Kidney tubule cell (primary cell): ENCODE data around the gene CCDC112.
"Not testable (repeated sequence)": the region's sequence is repeated elsewhere in the genome, so short reads cannot be mapped to it uniquely, and the experiment has no call there.

Source experiments
- DNase-seq: peaks from one replicate; pipeline ENCODE4 v3.0.0-alpha.2; 2018; ENCODE audit warnings: low spot score

CCDC112 gene

GRCh38 chr5:115296124-115297022 lies at the start of gene CCDC112:
CCDC112 (minus strand) TSS chr5:115296654; CDS start chr5:115296543, 111 bp downstream.
- DNase-seq = peak; percentile 82

GRCh38 chr5:115345344-115345743 lies 48.9 kb upstream of the CCDC112 start:
- no peak for DNase-seq

- peak; percentile 56 for DNase-seq
These were observed 47.4 kb upstream of the CCDC112 start for GRCh38 chr5:115343855-115344254.

- DNase-seq = no peak
These were observed 46.3 kb upstream of the CCDC112 start for GRCh38 chr5:115342590-115343377.

GRCh38 chr5:115341745-115342144 lies 45.3 kb upstream of the CCDC112 start:
- DNase-seq = no peak

GRCh38 chr5:115338851-115339250 lies 42.4 kb upstream of the CCDC112 start:
- no peak for DNase-seq

- no peak for DNase-seq
These were observed 41.4 kb upstream of the CCDC112 start for GRCh38 chr5:115337882-115338281.

- DNase-seq = no peak
These were observed 40.5 kb upstream of the CCDC112 start for GRCh38 chr5:115336964-115337363.

GRCh38 chr5:115336201-115336720 lies 39.8 kb upstream of the CCDC112 start:
- DNase-seq = no peak

GRCh38 chr5:115335301-115335700 lies 38.8 kb upstream of the CCDC112 start:
- DNase-seq = no peak

- DNase-seq = no peak
These were observed 36.7 kb upstream of the CCDC112 start for GRCh38 chr5:115333164-115333563.

- DNase-seq = no peak
These were observed 34.4 kb upstream of the CCDC112 start for GRCh38 chr5:115330830-115331229.

- DNase-seq = no peak
These were observed 33.0 kb upstream of the CCDC112 start for GRCh38 chr5:115329475-115329874.

- not testable (repeated sequence) for DNase-seq
These were observed 32.3 kb upstream of the CCDC112 start for GRCh38 chr5:115328617-115329274.

GRCh38 chr5:115325296-115325959 lies 29.0 kb upstream of the CCDC112 start:
- no peak for DNase-seq

- peak; percentile 19 for DNase-seq
These were observed 27.6 kb upstream of the CCDC112 start for GRCh38 chr5:115324021-115324420.

GRCh38 chr5:115322729-115323128 lies 26.3 kb upstream of the CCDC112 start:
- DNase-seq = no peak

- peak; percentile 70 for DNase-seq
These were observed 24.9 kb upstream of the CCDC112 start for GRCh38 chr5:115321309-115321708.

- DNase-seq = no peak
These were observed 24.1 kb upstream of the CCDC112 start for GRCh38 chr5:115320515-115320914.

- DNase-seq = no peak
These were observed 23.6 kb upstream of the CCDC112 start for GRCh38 chr5:115320006-115320405.

- no peak for DNase-seq
These were observed 22.6 kb upstream of the CCDC112 start for GRCh38 chr5:115319007-115319406.

- no peak for DNase-seq
These were observed 21.3 kb upstream of the CCDC112 start for GRCh38 chr5:115317736-115318135.
